H1 (cell line): ENCODE measurements around the gene NPIPB5. TPM values are rescaled to one million over a fixed set of nuclear protein-coding genes. Genes with fewer than 3 reads are reported as not detected.
A peak's percentile ranks its signal among the peaks of the same experiment; 100 is the strongest.
"Not testable (repeated sequence)": the region's sequence is repeated elsewhere in the genome, so short reads cannot be mapped to it uniquely, and the experiment has no call there.

ENCODE experiments used
- CTCF ChIA-PET: fragments of 300-600 bp; sonication (Branson Sonifier 250); formaldehyde crosslinking; loops from one replicate; lab custom pipeline; 2021; ENCODE audit not compliant: partially characterized antibody; lab: Charles Lee
- POLR2A ChIA-PET: fragments of 300-600 bp; sonication (Branson Sonifier 250); formaldehyde crosslinking; loops from one replicate; lab custom pipeline; 2021; ENCODE audit warnings: inconsistent platforms; ENCODE audit not compliant: partially characterized antibody; lab: Charles Lee
- DNase-seq, 2 experiments: peaks; one replicate each; pipeline versions ENCODE4 v3.0.0 to v3.0.0-alpha.2; 2010 to 2022; ENCODE audit warnings: low spot score in 2 of 2, low read depth in 1 of 2, mixed read lengths in 1 of 2
- FAIRE-seq: peaks from 2 replicates; lab custom pipeline; 2011; peaks lifted over from hg19 to GRCh38; lab: Jason Lieb, UNC
- H2AFZ ChIP-seq: 2 replicates; pipeline ENCODE4 v1.8.1; 2012; ENCODE audit warnings: low read length, inconsistent platforms
- H2AK5ac ChIP-seq: 2 replicates; pipeline ENCODE4 v1.6.1; 2013; ENCODE audit warnings: low read depth, low read length
- H2BK120ac ChIP-seq: replicated peaks from 2 replicates; pipeline ENCODE3; 2013; ENCODE audit warnings: low read depth, low read length, inconsistent platforms
- H2BK12ac ChIP-seq: 2 replicates; pipeline ENCODE4 v1.6.1; 2013; ENCODE audit warnings: low read depth, low read length
- H2BK15ac ChIP-seq: 2 replicates; pipeline ENCODE4 v1.6.1; 2013; ENCODE audit warnings: low read length
- H2BK20ac ChIP-seq: 2 replicates; pipeline ENCODE4 v1.6.1; 2013; ENCODE audit warnings: low read length
- H2BK5ac ChIP-seq: 2 replicates; pipeline ENCODE4 v1.6.1; 2013; ENCODE audit warnings: low read depth, low read length
- H3K14ac ChIP-seq: 2 replicates; pipeline ENCODE4 v1.6.1; 2013; ENCODE audit warnings: inconsistent platforms; ENCODE audit not compliant: insufficient read length
- H3K18ac ChIP-seq: 2 replicates; pipeline ENCODE4 v1.6.1; 2013; ENCODE audit warnings: low read length; ENCODE audit errors: extremely low read depth
- H3K23ac ChIP-seq: 2 replicates; pipeline ENCODE4 v1.6.1; 2013; ENCODE audit warnings: inconsistent platforms; ENCODE audit not compliant: insufficient read length
- H3K23me2 ChIP-seq: 2 replicates; pipeline ENCODE4 v1.6.1; 2013; ENCODE audit warnings: low read depth, low read length
- H3K27ac ChIP-seq: 2 replicates; pipeline ENCODE4 v1.6.1; 2011; ENCODE audit warnings: low read depth, low read length, inconsistent platforms
- H3K27me3 ChIP-seq, 4 experiments: replicated peaks in 1 of 4; 1 replicate in 1 of 4; 2 replicates in 3 of 4; pipeline versions ENCODE4 v1.6.1 to v1.8.1; 2011 to 2013; ENCODE audit warnings: low read length in 3 of 4, mild to moderate bottlenecking in 3 of 4, inconsistent platforms in 2 of 4, mixed read lengths in 2 of 4, moderate library complexity in 1 of 4; ENCODE audit not compliant: control insufficient read depth in 3 of 4, insufficient read depth in 3 of 4; ENCODE audit errors: extremely low read depth in 1 of 4
- H3K36me3 ChIP-seq, 4 experiments: 2 replicates each; pipeline versions ENCODE4 v1.6.1 to v1.8.1; 2011 to 2013; ENCODE audit warnings: mild to moderate bottlenecking in 4 of 4, low read length in 3 of 4, moderate library complexity in 2 of 4, control low read depth in 1 of 4, inconsistent platforms in 1 of 4; ENCODE audit not compliant: insufficient read depth in 4 of 4, control insufficient read depth in 2 of 4
- H3K4ac ChIP-seq: replicated peaks from 2 replicates; pipeline ENCODE3; 2013; ENCODE audit warnings: low read length, low read depth, mixed read lengths, inconsistent platforms; ENCODE audit not compliant: insufficient read length
- H3K4me1 ChIP-seq, 4 experiments: replicated peaks in 1 of 4; 1 replicate in 1 of 4; 2 replicates in 3 of 4; pipeline versions ENCODE4 v1.6.1 to v1.8.1; 2011 to 2013; ENCODE audit warnings: low read length in 3 of 4, inconsistent platforms in 2 of 4, mixed read lengths in 1 of 4; ENCODE audit not compliant: insufficient read depth in 4 of 4, control insufficient read depth in 3 of 4
- H3K4me2 ChIP-seq, 2 experiments: 2 replicates each; pipeline versions ENCODE4 v1.6.1 to v1.8.1; 2011 to 2013; ENCODE audit warnings: low read depth in 2 of 2, low read length in 2 of 2, control low read depth in 1 of 2, inconsistent platforms in 1 of 2, mild to moderate bottlenecking in 1 of 2; ENCODE audit not compliant: insufficient read depth in 1 of 2
- H3K4me3 ChIP-seq, 4 experiments: fragments of 200-600, 300-600 bp in 1 of 4; sonication (generic), shearing (Covaris generic), sonication (Bioruptor Twin) in 1 of 4; 2 replicates each; pipeline versions ENCODE4 v1.5.1 to v1.8.1; 2011 to 2016; ENCODE audit warnings: low read length in 4 of 4, low read depth in 3 of 4, control low read depth in 2 of 4, inconsistent platforms in 2 of 4, mild to moderate bottlenecking in 2 of 4, mixed read lengths in 1 of 4, moderate library complexity in 1 of 4; ENCODE audit not compliant: insufficient read depth in 2 of 4; ENCODE audit errors: extremely low read depth in 1 of 4
- H3K56ac ChIP-seq: replicated peaks from 2 replicates; pipeline ENCODE3; 2013; ENCODE audit warnings: low read depth, mild to moderate bottlenecking, mixed read lengths, low read length, inconsistent platforms; ENCODE audit not compliant: insufficient read length
- H3K79me1 ChIP-seq: 2 replicates; pipeline ENCODE4 v1.6.1; 2013; ENCODE audit warnings: low read depth, low read length, control low read depth
- H3K79me2 ChIP-seq, 2 experiments: 2 replicates each; pipeline versions ENCODE4 v1.6.1 to v1.8.1; 2012 to 2013; ENCODE audit warnings: low read length in 2 of 2, mild to moderate bottlenecking in 2 of 2, inconsistent platforms in 1 of 2; ENCODE audit not compliant: insufficient read depth in 2 of 2, control insufficient read depth in 1 of 2
- H3K9ac ChIP-seq, 4 experiments: replicated peaks in 1 of 4; 1 replicate in 1 of 4; 2 replicates in 3 of 4; pipeline versions ENCODE4 v1.6.1 to v1.8.1; 2011 to 2013; ENCODE audit warnings: low read depth in 3 of 4, low read length in 3 of 4, control low read depth in 2 of 4, mild to moderate bottlenecking in 2 of 4, moderate library complexity in 2 of 4, inconsistent platforms in 1 of 4; ENCODE audit errors: extremely low read depth in 1 of 4
- H3K9me3 ChIP-seq, 2 experiments: 2 replicates each; pipeline versions ENCODE4 v1.6.1 to v1.8.1; 2012 to 2013; ENCODE audit warnings: mild to moderate bottlenecking in 2 of 2, moderate library complexity in 2 of 2, control low read depth in 1 of 2, inconsistent platforms in 1 of 2, low read depth in 1 of 2, low read length in 1 of 2, mixed read lengths in 1 of 2; ENCODE audit not compliant: insufficient read depth in 2 of 2
- H4K20me1 ChIP-seq, 2 experiments: replicated peaks in 1 of 2; 2 replicates each; pipeline versions ENCODE3 to v1.8.1; 2011 to 2013; ENCODE audit warnings: inconsistent platforms in 2 of 2, low read length in 2 of 2, mild to moderate bottlenecking in 1 of 2; ENCODE audit not compliant: insufficient read depth in 2 of 2, control insufficient read depth in 1 of 2
- H4K5ac ChIP-seq: 2 replicates; pipeline ENCODE4 v1.6.1; 2013; ENCODE audit warnings: low read length, low read depth, mixed read lengths, inconsistent platforms; ENCODE audit not compliant: insufficient read length
- H4K8ac ChIP-seq: 2 replicates; pipeline ENCODE4 v1.8.0; 2013; ENCODE audit warnings: mild to moderate bottlenecking, moderate library complexity, low read length, inconsistent platforms; ENCODE audit not compliant: insufficient read depth; ENCODE audit errors: extremely low read depth
- H4K91ac ChIP-seq: replicated peaks from 2 replicates; pipeline ENCODE3; 2013; ENCODE audit warnings: low read length, mixed read lengths, inconsistent platforms; ENCODE audit not compliant: insufficient read length
- USF2 ChIP-seq: IDR thresholded peaks from 2 replicates; pipeline ENCODE4 v1.6.1; 2011; ENCODE audit warnings: low read length, improper control_type of control experiment
- WGBS, 2 experiments: shearing (Covaris generic) in 1 of 2; methylation state at CpG; one replicate each; pipeline versions ENCODE4 v1.1.6 to v1.1.7; 2013 to 2015; ENCODE audit warnings: low lambda C conversion rate in 2 of 2, mixed read lengths in 2 of 2, inconsistent platforms in 1 of 2, low coverage in 1 of 2, missing lambda C conversion rate in 1 of 2; ENCODE audit not compliant: insufficient replicate concordance in 2 of 2, insufficient coverage in 1 of 2, insufficient read length in 1 of 2; ENCODE audit errors: extremely low coverage in 1 of 2, missing lambda C conversion rate in 1 of 2; 5-methylcytosine and 5-hydroxymethylcytosine counted together
- polyA plus RNA-seq, 7 experiments: library from polyadenylated mRNA; depleted of rRNA in 3 of 7; stranded (reverse) in 5 of 7; unstranded in 2 of 7; fragments of >200 nt in 5 of 7; fragments of 200-250 nt in 2 of 7; gene quantifications; 1 replicate in 5 of 7; 2 replicates in 1 of 7; 4 replicates in 1 of 7; pipeline versions ENCODE4 v1.2.1 to v1.2.3, GENCODE V29; 2011 to 2013; ENCODE audit warnings: missing spikeins in 2 of 7, mixed read lengths in 2 of 7
- total RNA-seq: library from RNA; stranded (reverse); fragmentation: NEBNext Ultra II Directional; extraction: Animal tissue kit (Norgen Biotek cat#: 25700); gene quantifications from 2 replicates; pipeline ENCODE4 v1.2.1, GENCODE V29; 2021

NPIPB5 gene
- total and polyA plus RNA-seq, 2 of the 8 experiments (the other 6 are each of a cell fraction or from before 2014, with no cell fraction given): 96.7 to 141 TPM

- H2BK15ac ChIP-seq, POLR2A ChIA-PET, FAIRE-seq, H3K36me3 ChIP-seq, H2BK20ac ChIP-seq, H3K4me3 ChIP-seq, H3K14ac ChIP-seq, H3K18ac ChIP-seq, H3K79me2 ChIP-seq, H3K4ac ChIP-seq, H3K56ac ChIP-seq, H4K8ac ChIP-seq, H2BK12ac ChIP-seq, H2AK5ac ChIP-seq, H3K27ac ChIP-seq, H3K9ac ChIP-seq, H3K79me1 ChIP-seq, H2BK120ac ChIP-seq, H4K20me1 ChIP-seq, H3K27me3 ChIP-seq, H3K4me2 ChIP-seq, DNase-seq, H2BK5ac ChIP-seq, H3K23me2 ChIP-seq, H2AFZ ChIP-seq, CTCF ChIA-PET, H4K5ac ChIP-seq, H3K4me1 ChIP-seq, H3K23ac ChIP-seq: not testable (repeated sequence)
- 0 out of 2 replicates have a peak, but pooled peaks have one; percentile 4 for TF ChIP-seq USF2
- TF ChIP-seq, all 59 proteins: peak for 1; not testable (repeated sequence) for 58
- H3K9me3 ChIP-seq, H4K91ac ChIP-seq: not testable (repeated sequence)
- WGBS, 2 experiments: 93% methylated on average over 2 of the region's 2 CpGs; no CpG with 5 or more reads in 1 of the 2 experiments
Measured at GRCh38 chr16:22546630-22547029, 35.9 kb downstream of the NPIPB5 start.
